GM10266 (cell line): ENCODE results near the gene CDX1.
"Not testable (repeated sequence)": the region's sequence is repeated elsewhere in the genome, so short reads cannot be mapped to it uniquely, and the experiment has no call there.

Source experiments
- DNase-seq: peaks from one replicate; pipeline ENCODE4 v3.0.0; 2012; ENCODE audit errors: extremely low spot score
- TF ChIP-seq, protein P1 (sequence below): IDR thresholded peaks from 2 replicates; pipeline ENCODE4 v1.5.1; 2012; ENCODE audit warnings: mild to moderate bottlenecking, low read depth; ENCODE audit not compliant: control insufficient read depth, insufficient read depth; ENCODE audit errors: missing control alignments

CDX1 gene

DNA sequence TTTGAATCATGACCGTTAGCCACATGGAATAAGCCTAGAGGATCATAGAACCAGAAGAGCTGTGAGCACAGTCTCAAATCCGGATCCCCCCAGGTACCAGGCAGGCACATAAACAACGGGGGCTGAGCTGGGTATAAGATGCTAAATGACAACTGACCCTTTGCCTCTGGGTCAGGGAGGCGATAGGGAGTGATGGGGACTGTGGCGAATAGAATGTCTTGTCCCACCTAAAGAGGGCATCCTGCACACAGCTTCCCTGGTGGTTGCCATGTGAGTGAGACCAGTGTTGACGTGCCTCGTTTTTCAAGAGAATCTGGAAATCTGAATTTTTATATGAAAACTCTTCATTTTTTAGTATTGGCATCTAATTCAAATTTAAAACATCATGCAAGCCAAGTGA lies 56.9 kb downstream of the CDX1 start:
- TF ChIP-seq, protein P1, sequence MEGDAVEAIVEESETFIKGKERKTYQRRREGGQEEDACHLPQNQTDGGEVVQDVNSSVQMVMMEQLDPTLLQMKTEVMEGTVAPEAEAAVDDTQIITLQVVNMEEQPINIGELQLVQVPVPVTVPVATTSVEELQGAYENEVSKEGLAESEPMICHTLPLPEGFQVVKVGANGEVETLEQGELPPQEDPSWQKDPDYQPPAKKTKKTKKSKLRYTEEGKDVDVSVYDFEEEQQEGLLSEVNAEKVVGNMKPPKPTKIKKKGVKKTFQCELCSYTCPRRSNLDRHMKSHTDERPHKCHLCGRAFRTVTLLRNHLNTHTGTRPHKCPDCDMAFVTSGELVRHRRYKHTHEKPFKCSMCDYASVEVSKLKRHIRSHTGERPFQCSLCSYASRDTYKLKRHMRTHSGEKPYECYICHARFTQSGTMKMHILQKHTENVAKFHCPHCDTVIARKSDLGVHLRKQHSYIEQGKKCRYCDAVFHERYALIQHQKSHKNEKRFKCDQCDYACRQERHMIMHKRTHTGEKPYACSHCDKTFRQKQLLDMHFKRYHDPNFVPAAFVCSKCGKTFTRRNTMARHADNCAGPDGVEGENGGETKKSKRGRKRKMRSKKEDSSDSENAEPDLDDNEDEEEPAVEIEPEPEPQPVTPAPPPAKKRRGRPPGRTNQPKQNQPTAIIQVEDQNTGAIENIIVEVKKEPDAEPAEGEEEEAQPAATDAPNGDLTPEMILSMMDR: no peak
- DNase-seq: no peak

DNA sequence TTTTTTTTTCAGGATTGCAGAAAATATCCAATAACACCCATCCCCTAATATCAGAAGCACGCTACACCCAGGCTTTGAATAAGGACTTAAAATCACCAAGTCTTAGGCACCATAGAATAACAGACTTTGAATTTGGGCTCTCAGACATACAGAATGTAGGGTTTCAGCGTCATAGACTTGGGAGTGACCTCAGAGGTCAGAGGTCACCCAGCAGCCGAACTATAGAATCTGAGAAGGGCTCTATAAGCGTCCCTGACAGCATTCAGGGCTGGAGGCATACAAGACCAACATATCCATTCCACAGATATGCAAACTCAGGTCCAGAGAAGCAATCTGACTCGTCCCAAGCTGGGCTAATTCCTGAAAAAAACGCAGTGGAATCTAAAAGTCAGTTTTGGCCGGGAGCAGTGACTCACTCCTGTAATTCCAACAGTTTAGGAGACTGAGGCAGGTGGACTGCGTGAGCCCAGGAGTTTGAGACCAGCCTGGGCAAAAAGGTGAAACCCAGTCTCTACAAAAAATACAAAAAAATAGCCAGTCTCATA lies 58.0 kb downstream of the CDX1 start:
- TF ChIP-seq, protein P1: no peak
- no peak for DNase-seq

DNA sequence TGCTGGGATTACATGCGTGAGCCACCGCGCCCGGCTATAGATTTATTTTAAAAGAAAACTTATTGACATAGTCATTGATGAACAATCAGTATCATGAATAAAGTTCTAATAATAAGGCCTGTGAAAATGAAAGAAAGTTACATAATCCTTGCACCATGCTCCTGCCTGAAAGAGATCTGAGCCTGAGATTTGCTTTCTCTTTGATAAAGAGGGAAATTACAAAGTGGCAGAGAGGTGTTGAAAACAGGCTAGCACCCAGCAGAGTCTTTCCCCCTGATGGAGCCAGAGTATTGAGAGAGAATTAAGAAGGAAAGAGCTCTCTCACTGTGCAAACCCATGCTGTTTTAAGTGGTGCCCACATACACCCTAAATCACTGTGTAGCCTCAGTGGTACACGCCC lies 60.5 kb downstream of the CDX1 start:
- TF ChIP-seq, protein P1: no peak
- no peak for DNase-seq

- DNase-seq: no peak
- TF ChIP-seq, protein P1: no peak
These were observed 61.2 kb downstream of the CDX1 start for GRCh38 chr5:150227606-150228273.

- no peak for DNase-seq
- TF ChIP-seq, protein P1: no peak
These were observed 63.0 kb downstream of the CDX1 start for GRCh38 chr5:150229571-150229970.

DNA sequence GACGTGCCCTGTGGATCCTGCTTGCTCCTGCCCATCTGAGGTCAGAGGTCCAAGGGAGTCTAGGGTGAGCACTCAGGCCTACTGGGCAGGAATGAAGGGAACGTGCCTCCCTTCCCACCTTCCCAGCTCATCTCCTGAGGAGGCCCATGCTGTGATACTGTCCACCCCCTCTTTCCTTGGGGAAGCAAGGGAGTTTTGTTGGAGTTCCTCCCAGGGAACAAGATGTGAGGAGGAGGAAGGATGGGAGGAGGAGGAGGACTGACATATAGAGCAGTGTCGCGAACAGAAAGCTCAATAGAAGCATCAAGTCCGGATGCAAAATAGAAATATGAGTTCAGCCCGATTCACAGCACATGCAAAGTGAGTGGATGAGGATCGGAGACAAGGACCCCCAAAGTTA lies 64.3 kb downstream of the CDX1 start:
- DNase-seq: no peak
- TF ChIP-seq, protein P1: no peak

GRCh38 chr5:150233706-150234105 lies 67.1 kb downstream of the CDX1 start:
- not testable (repeated sequence) for DNase-seq
